ENCODE data around the gene ZNFX1.
A peak's percentile ranks its signal among the peaks of the same experiment; 100 is the strongest.

The ZNFX1 gene

DNA sequence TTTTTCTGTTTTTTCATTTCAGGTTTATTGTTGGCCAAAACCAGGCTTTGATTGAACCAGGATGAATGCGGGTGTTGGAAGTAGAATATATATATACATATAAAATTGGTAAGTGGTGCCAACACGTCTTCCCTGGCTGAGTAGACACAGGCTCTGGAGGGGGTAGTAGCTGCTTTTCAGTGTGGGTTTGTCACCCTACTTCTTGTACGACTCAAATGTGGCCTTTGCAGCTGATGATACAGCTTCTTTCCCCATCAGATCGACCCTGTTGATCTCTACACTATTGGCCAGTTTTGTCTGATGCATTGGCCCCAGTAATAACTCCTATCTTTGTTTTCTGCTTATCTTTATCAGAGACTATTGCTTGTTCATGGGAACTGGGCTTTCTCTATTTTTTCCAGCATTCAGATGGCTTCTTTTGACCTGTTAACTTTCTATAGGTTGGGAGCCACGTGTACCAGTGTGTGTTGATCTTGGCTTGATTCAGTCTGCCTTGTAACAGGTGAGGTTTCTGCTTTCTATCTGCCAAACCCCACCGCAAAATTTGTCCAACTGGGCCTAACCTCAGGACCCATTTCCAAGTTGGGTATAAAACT is 2.7 kb upstream of the ZNFX1 start:
- peak overlapping the region; percentile 3 to 81; a peak in 3 of 4 replicates for H3K4me3 ChIP-seq (ENCODE audit: low read depth in 1 of 2, low read length in 2 of 2)
- ATAC-seq (ENCODE audit: insufficient read depth, low read depth): no peak
- H4K20me1 ChIP-seq (ENCODE audit: insufficient read depth, low read length): peaks cover 55% of the 10 kb centered on the region
- H3K4me2 ChIP-seq (ENCODE audit: insufficient read depth, low read length): peak overlapping the region; percentile 93
- H2AFZ ChIP-seq (ENCODE audit: low read depth, low read length): no peak overlapping the region
- no peak for DNase-seq
- no peaks in the 10 kb centered on the region for H3K27me3 ChIP-seq (ENCODE audit: insufficient read depth, low read length, poor library complexity)
- no peak overlapping the region for H3K9ac ChIP-seq (ENCODE audit: low read depth, low read length)
- H3K9me3 ChIP-seq (ENCODE audit: insufficient read depth, low read length, severe bottlenecking): peaks cover 49% of the 10 kb centered on the region
- H3K36me3 ChIP-seq (ENCODE audit: insufficient read depth, low read length): peaks cover 77% of the 10 kb centered on the region
- TF ChIP-seq, protein P1, sequence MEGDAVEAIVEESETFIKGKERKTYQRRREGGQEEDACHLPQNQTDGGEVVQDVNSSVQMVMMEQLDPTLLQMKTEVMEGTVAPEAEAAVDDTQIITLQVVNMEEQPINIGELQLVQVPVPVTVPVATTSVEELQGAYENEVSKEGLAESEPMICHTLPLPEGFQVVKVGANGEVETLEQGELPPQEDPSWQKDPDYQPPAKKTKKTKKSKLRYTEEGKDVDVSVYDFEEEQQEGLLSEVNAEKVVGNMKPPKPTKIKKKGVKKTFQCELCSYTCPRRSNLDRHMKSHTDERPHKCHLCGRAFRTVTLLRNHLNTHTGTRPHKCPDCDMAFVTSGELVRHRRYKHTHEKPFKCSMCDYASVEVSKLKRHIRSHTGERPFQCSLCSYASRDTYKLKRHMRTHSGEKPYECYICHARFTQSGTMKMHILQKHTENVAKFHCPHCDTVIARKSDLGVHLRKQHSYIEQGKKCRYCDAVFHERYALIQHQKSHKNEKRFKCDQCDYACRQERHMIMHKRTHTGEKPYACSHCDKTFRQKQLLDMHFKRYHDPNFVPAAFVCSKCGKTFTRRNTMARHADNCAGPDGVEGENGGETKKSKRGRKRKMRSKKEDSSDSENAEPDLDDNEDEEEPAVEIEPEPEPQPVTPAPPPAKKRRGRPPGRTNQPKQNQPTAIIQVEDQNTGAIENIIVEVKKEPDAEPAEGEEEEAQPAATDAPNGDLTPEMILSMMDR (IDR thresholded peaks at IDR 0.05; ENCODE audit: borderline replicate concordance, extremely low read depth, low read length, poor library complexity, severe bottlenecking): no peak
- no peak for TF ChIP-seq EZH2 (IDR thresholded peaks at IDR 0.05; ENCODE audit: borderline replicate concordance, low read depth, low read length, severe bottlenecking)
- peaks cover 94% of the 10 kb centered on the region for H3K79me2 ChIP-seq (ENCODE audit: insufficient read depth, low read length)
- H3K27ac ChIP-seq (ENCODE audit: low read length): no peak overlapping the region; the same call in 1 of the 2 replicates
- H3K4me1 ChIP-seq (ENCODE audit: insufficient read depth, low read length): peaks cover 77% of the 10 kb centered on the region

DNA sequence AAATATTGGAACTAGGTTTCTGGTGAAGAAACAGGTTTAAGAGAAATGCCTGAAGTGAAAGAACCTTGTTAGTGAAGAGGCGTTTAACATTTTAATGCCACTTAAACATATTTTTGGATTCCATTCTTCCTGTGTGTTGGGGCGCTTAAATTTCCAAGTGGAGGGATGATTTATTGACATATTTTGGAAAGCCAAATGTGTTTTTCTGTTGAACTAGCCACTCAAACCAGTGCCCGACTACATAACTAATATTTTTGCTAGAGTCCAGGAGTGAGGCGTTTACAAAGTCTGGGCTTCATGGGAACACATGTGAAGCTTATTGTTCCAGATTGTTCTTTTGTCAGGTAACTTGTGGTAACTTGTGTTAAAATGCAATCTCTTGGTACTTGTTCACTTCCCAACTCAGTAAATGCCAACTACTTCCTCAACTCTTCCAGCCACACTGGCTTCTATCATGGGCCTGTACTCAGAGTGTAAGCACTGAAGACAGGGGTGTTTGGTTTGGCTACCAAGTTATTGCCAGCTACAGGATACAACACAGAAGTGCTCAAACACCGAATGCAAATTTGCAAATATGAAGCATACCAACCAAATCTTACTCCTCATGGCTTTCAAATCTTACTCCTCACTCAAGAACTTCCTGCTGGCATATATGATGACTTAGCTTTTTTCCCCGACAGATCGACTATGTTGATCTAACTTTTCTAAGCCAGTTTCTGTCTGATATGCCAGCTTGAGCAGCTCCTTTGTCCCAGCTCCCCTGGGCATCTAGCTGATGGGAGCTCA is 2.0 kb upstream of the ZNFX1 start:
- Histone ChIP-seq H2AFZ (ENCODE audit: low read depth, low read length) (no peak overlapping the region), H3K79me2 (ENCODE audit: insufficient read depth, low read length) (peaks cover 93% of the 10 kb centered on the region), H3K9me3 (ENCODE audit: insufficient read depth, low read length, severe bottlenecking) (peaks cover 43% of the 10 kb centered on the region), H3K27ac (ENCODE audit: low read length) (peak overlapping the region; percentile 94), H3K36me3 (ENCODE audit: insufficient read depth, low read length) (peaks cover 76% of the 10 kb centered on the region), H3K27me3 (ENCODE audit: insufficient read depth, low read length, poor library complexity) (no peaks in the 10 kb centered on the region), H3K9ac (ENCODE audit: low read depth, low read length) (peak overlapping the region; percentile 83), H3K4me2 (ENCODE audit: insufficient read depth, low read length) (peak overlapping the region; percentile 93), H3K4me1 (ENCODE audit: insufficient read depth, low read length) (peaks cover 77% of the 10 kb centered on the region), H4K20me1 (ENCODE audit: insufficient read depth, low read length) (peaks cover 48% of the 10 kb centered on the region), H3K4me3 (ENCODE audit: low read depth in 1 of 2, low read length in 2 of 2) (peak overlapping the region; percentile 78 to 81; a peak in 3 of 4 replicates)
- TF ChIP-seq, protein P1 (IDR thresholded peaks at IDR 0.05; ENCODE audit: borderline replicate concordance, extremely low read depth, low read length, poor library complexity, severe bottlenecking): no peak
- no peak for TF ChIP-seq EZH2 (IDR thresholded peaks at IDR 0.05; ENCODE audit: borderline replicate concordance, low read depth, low read length, severe bottlenecking)
- ATAC-seq (ENCODE audit: insufficient read depth, low read depth) (no peak), DNase-seq (no peak)

DNA sequence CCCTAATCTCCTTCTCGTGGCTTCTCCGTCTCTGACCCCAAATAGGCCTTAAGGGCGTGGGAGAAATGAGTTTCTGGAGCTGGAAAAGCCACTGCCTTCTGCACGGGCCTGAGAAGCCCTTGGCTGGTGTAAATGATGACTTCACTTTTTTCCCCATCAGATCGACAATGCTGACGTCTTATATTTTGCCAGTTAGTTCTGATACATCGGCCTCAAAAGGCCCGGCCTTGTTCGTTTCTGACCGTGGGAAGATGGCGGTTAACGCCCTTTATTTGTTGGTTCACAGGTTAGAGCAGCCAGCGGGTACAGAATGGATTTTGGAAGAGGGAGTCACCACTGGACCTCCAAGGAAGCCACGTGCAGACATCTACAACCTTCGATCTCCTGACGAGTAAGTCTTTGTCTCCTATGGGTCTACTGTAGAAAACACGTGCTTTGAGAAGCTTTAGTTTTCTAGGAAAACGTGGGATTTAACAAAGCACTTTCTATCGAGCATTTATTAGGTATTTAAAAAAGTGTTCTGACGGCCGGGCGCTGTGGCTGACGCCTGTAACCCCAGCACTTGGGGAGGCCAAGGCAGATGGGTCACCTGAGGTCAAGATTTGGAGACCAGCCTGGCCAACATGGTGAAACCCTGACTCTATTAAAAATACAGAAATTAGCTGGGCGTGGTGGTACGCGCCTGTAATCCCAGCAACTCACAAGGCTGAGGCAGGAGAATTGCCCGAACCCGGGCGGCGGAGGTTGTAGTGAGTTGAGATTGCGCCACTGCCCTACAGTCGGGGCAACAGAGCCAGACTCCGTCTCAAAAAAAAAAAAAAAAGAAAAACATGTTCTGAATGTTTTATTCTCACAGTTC is 1.2 kb upstream of the ZNFX1 start:
- peak overlapping the region; percentile 66 for H2AFZ ChIP-seq (ENCODE audit: low read depth, low read length)
- H3K4me2 ChIP-seq (ENCODE audit: insufficient read depth, low read length): peak overlapping the region; percentile 93
- H3K27me3 ChIP-seq (ENCODE audit: insufficient read depth, low read length, poor library complexity): no peaks in the 10 kb centered on the region
- peak overlapping the region; percentile 94 for H3K27ac ChIP-seq (ENCODE audit: low read length)
- peaks cover 86% of the 10 kb centered on the region for H3K79me2 ChIP-seq (ENCODE audit: insufficient read depth, low read length)
- peaks cover 68% of the 10 kb centered on the region for H3K36me3 ChIP-seq (ENCODE audit: insufficient read depth, low read length)
- peak overlapping the region; percentile 78 to 81 for H3K4me3 ChIP-seq (ENCODE audit: low read depth in 1 of 2, low read length in 2 of 2)
- H3K4me1 ChIP-seq (ENCODE audit: insufficient read depth, low read length): peaks cover 72% of the 10 kb centered on the region
- H3K9me3 ChIP-seq (ENCODE audit: insufficient read depth, low read length, severe bottlenecking): peaks cover 43% of the 10 kb centered on the region
- peaks cover 42% of the 10 kb centered on the region for H4K20me1 ChIP-seq (ENCODE audit: insufficient read depth, low read length)
- H3K9ac ChIP-seq (ENCODE audit: low read depth, low read length): peak overlapping the region; percentile 83
- peak; percentile 45 for DNase-seq
- no peak for TF ChIP-seq EZH2 (IDR thresholded peaks at IDR 0.05; ENCODE audit: borderline replicate concordance, low read depth, low read length, severe bottlenecking)
- TF ChIP-seq, protein P1 (IDR thresholded peaks at IDR 0.05; ENCODE audit: borderline replicate concordance, extremely low read depth, low read length, poor library complexity, severe bottlenecking): no peak
- no peak for ATAC-seq (ENCODE audit: insufficient read depth, low read depth)
